HUES48 (cell line): ENCODE measurements around the gene TMEM220.
"Not testable (repeated sequence)": the region's sequence is repeated elsewhere in the genome, so short reads cannot be mapped to it uniquely, and the experiment has no call there.

Experiments used
- H3K27ac ChIP-seq: one replicate; pipeline ENCODE4 v1.7.0; 2013; ENCODE audit warnings: low read depth, low read length, inconsistent platforms
- H3K27me3 ChIP-seq: 2 replicates; pipeline ENCODE4 v1.6.1; 2013; ENCODE audit warnings: mild to moderate bottlenecking, low read length; ENCODE audit not compliant: control insufficient read depth, insufficient read depth
- H3K36me3 ChIP-seq: 2 replicates; pipeline ENCODE4 v1.6.1; 2013; ENCODE audit warnings: low read length; ENCODE audit not compliant: control insufficient read depth, insufficient read depth
- H3K4me1 ChIP-seq: 2 replicates; pipeline ENCODE4 v1.6.1; 2013; ENCODE audit warnings: mild to moderate bottlenecking, low read length; ENCODE audit not compliant: control insufficient read depth, insufficient read depth
- H3K4me3 ChIP-seq: 2 replicates; pipeline ENCODE4 v1.5.1; 2013; ENCODE audit warnings: mild to moderate bottlenecking, low read depth, low read length
- H3K9ac ChIP-seq: 2 replicates; pipeline ENCODE4 v1.6.1; 2013; ENCODE audit warnings: mild to moderate bottlenecking, low read depth, low read length, moderate library complexity
- H3K9me3 ChIP-seq: 2 replicates; pipeline ENCODE4 v1.6.1; 2013; ENCODE audit warnings: low read length; ENCODE audit not compliant: control insufficient read depth, insufficient read depth

The TMEM220 gene

DNA sequence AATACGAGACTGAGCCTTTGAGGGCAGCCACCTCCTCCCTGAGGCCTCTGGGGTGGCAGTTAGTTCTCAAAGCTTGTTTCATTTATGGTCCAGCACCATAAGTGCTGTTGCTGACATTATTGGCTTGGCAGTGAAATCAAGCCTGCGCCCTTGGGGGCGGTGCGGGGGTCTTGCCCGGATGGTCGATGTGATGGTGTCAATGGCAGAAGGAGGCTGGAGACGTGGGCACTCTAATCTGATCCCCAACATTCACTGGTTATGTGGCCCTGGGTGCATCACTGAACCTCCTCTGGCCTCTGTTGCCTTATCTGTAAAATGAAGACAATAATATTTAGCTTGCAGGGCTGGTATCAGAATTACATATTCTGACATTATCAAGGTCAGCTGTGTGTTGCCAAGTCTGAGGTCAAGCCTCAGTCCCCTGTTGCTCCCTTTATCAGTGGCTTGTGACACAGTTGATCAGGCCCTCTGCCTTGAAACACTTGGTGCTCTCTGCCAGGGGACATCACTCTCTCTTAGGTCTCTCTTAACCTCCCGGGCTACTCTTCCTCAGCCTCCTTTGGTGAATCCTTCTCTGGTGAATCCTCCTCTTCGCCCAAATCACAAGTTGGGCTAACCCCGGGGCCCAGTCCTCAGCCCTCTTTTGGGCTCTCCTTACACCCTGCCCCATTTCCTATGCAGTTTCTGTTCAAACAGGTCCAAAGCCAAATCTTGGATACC, 11.8 kb upstream of the TMEM220 start:
- Histone ChIP-seq H3K4me1 (no peaks in the 10 kb centered on the region; the same call in 1 of the 2 replicates), H3K9ac (no peak overlapping the region), H3K4me3 (no peak overlapping the region), H3K9me3 (no peaks in the 10 kb centered on the region), H3K27ac (no peak overlapping the region), H3K27me3 (no peaks in the 10 kb centered on the region), H3K36me3 (no peaks in the 10 kb centered on the region)

DNA sequence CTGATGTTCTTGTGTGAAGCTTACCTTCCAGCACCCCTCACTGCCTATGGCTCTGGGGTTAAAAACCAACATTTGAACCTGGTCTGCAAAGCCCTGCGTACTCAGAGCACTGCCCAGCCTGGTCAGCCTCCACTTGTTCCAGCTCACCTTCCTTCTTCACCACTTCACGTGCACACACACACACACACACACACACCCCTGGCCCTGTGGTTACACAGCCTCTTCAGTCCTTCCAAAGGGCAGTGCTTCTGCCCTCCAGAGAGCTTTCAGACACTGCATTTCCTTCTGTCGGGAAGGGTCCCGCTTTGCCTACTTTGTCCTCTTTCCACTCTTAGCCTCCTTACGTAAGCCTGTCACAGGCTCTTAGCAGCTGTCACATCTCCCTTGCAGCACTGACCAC, 9.6 kb upstream of the TMEM220 start:
- no peak overlapping the region for H3K9ac ChIP-seq
- no peaks in the 10 kb centered on the region for H3K9me3 ChIP-seq
- H3K27ac ChIP-seq = no peak overlapping the region
- no peaks in the 10 kb centered on the region; the same call in 1 of the 2 replicates for H3K4me1 ChIP-seq
- no peaks in the 10 kb centered on the region for H3K36me3 ChIP-seq
- no peaks in the 10 kb centered on the region for H3K27me3 ChIP-seq
- H3K4me3 ChIP-seq = no peak overlapping the region

DNA sequence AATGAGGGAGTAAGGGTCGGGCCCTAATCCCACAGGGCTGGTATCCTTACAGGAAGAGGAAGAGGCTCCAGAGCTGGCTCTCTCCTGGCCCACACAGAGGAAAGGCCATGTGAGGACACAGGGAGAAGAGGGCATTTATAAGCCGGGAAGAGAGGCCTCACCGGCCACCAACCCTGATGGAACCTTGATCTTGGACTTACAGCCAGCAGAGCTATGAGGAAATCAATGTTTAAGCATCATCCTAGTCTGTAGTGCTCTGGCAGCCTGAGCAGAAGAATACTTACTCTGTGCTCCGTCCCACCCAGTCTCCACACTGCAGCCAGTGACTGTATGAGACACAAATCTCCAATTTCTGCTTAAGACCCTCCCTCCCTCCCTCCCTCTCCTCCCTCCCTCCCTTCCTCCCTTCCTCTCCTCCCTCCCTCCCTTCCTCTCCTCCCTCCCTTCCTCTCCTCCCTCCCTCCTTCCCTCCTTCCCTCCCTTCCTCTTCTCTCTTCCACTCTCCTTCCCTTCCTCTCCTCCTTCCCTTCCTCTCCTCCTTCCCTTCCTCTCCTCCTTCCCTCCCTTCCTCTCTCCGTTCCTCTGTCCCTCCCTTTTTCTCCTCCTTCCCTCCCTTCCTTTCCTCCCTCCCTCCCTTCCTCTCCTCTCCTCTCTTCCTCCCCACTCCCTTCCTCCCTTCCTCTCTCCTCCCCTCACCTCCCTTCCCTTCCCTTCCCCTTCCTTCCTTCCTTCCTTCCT, 8.9 kb upstream of the TMEM220 start:
- no peaks in the 10 kb centered on the region for H3K36me3 ChIP-seq
- H3K9ac ChIP-seq = no peak overlapping the region
- H3K27ac ChIP-seq = no peak overlapping the region
- H3K4me1 ChIP-seq = no peaks in the 10 kb centered on the region; the same call in 1 of the 2 replicates
- no peak overlapping the region for H3K4me3 ChIP-seq
- H3K9me3 ChIP-seq = no peaks in the 10 kb centered on the region
- H3K27me3 ChIP-seq = no peaks in the 10 kb centered on the region

DNA sequence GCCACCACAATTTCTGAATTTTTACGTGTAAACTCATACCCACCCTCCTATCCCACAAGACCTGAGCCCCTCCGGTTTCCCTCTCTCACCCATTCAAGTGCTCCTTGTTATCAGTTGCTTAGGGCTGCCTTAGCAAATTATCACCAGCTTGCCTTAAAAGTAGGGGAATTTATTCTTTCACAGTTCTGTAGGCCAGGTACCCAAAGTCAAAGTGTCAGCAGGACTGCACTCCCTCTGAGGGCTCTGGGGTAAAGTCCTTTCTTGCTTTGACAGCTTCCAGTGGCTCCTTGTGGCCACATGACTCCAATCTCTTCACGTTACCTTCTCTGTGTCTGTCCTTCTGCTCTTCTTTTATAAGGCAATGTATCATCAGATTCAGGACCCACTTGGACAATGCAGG, 7.9 kb upstream of the TMEM220 start:
- no peak overlapping the region for H3K27ac ChIP-seq
- no peaks in the 10 kb centered on the region for H3K36me3 ChIP-seq

DNA sequence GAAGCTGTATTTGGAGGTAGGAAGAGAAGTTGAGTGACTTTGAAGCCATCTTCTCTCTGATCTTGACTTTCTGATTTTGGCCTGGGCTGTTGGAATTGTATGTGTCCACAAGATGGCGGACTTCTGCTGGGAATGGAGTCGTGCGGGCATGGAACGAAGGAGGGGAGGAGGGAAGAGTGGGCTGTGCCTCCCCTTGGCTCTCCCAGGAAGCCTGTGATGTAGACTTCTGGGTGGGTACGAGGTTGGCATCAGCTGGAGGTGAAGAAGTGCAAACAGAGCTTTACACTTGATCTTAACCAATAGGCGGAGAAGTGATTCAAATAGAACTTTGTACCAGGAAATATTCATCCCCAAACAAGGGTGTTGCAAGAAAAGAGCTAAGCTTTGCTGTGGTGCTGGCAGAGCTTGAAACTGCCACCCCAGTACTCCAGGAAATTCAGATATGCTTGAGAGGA, 7.4 kb upstream of the TMEM220 start:
- H3K9ac ChIP-seq = no peak overlapping the region
- no peaks in the 10 kb centered on the region for H3K36me3 ChIP-seq
- no peak overlapping the region for H3K4me3 ChIP-seq
- H3K4me1 ChIP-seq = no peaks in the 10 kb centered on the region; the same call in 1 of the 2 replicates
- H3K27me3 ChIP-seq = no peaks in the 10 kb centered on the region
- H3K27ac ChIP-seq = no peak overlapping the region
- H3K9me3 ChIP-seq = no peaks in the 10 kb centered on the region

More for the DNA sequence above, 7.9 kb upstream of the TMEM220 start:
- Histone ChIP-seq H3K4me3 (no peak overlapping the region), H3K9ac (no peak overlapping the region), H3K27me3 (no peaks in the 10 kb centered on the region), H3K9me3 (no peaks in the 10 kb centered on the region), H3K4me1 (no peaks in the 10 kb centered on the region; the same call in 1 of the 2 replicates)

DNA sequence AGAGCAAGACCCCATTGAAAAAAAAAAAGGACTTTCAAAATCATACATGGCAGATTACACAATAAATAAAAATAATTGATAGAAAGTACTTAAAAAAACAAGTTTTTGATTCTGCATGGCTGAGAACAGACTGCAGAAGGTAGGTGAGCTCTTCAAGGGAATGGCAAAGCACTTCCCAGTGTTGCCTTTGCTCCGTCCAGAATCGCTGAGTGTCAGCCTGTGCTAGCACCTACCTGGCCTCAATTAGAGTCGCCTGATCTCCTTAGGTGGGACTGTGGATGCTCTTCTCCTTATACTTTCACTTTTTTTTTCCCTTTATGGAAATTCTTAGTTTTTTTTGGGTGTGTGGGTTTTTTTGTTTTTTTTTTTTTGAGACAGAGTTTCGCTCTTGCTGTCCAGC, 6.0 kb upstream of the TMEM220 start:
- H3K9me3 ChIP-seq = no peaks in the 10 kb centered on the region
- no peak overlapping the region for H3K9ac ChIP-seq
- no peaks in the 10 kb centered on the region for H3K36me3 ChIP-seq
- H3K27me3 ChIP-seq = no peaks in the 10 kb centered on the region
- peaks cover 6% of the 10 kb centered on the region; the same call in 1 of the 2 replicates for H3K4me1 ChIP-seq
- no peak overlapping the region for H3K27ac ChIP-seq
- H3K4me3 ChIP-seq = no peak overlapping the region

DNA sequence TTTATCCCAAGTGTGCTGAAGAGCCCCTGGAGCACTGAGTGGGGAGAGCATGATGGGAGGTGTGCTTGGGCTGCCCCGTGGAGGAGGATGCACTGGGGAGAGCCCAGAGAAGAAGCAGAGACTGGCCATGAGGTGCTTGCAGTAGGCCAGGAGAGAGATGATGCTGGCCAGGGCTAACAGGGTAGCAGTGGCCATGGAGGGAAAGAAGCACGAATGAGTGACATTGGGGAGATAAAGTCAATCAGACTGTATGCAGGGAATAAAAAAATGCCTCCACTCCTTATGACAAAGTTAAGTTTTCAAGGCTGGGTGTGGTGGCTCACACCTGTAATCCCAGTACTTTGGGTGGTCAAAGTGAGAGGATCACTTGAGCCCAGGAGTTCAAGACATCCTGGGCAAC, 5.4 kb upstream of the TMEM220 start:
- Histone ChIP-seq H3K36me3 (no peaks in the 10 kb centered on the region), H3K9ac (no peak overlapping the region), H3K27ac (no peak overlapping the region), H3K27me3 (no peaks in the 10 kb centered on the region), H3K4me1 (peaks cover 6% of the 10 kb centered on the region; the same call in 1 of the 2 replicates), H3K4me3 (no peak overlapping the region), H3K9me3 (no peaks in the 10 kb centered on the region)

DNA sequence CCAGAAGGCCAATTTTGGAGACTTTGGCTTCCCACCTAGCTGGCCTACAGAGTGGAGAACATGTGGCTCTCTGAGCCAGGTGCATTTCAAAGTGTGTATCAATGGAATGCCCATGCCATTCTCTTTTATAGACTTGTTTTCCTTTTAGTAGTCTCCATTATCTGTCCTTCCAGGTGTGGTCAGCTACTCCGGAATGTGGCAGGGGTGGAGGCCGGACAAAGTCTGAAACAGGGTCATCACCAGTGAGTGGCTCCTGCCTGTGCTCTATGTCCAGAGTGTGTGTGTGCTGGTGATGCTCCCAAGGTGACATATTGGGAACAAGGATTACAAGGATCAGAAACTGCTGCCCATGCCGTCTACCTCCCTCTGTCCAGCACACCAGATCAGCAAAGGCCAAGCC, 3.8 kb upstream of the TMEM220 start:
- Histone ChIP-seq H3K27ac (no peak overlapping the region), H3K4me3 (no peak overlapping the region), H3K9ac (no peak overlapping the region), H3K27me3 (no peaks in the 10 kb centered on the region), H3K4me1 (peaks cover 12% of the 10 kb centered on the region; the same call in 1 of the 2 replicates), H3K36me3 (no peaks in the 10 kb centered on the region), H3K9me3 (no peaks in the 10 kb centered on the region)

DNA sequence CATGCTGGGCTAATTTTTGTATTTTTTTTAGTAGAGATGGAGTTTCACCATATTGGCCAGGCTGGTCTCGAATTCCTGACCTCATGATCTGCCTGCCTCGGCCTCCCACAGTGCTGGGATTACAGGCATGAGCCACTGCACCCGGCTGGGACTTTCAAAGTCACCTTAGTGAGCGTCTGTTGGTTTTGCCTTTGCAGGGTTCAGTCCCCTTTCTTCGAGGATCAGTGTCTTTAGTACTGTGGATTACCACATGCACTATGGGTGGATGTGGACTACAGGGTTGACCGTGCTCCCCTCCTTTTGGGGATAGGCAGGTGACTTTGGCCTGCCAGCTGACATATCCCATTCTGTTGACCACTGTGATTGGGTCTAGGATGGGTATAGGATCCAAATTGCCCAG, 2.3 kb upstream of the TMEM220 start:
- not testable (repeated sequence) for H3K9me3 ChIP-seq, H3K9ac ChIP-seq, H3K36me3 ChIP-seq, H3K4me3 ChIP-seq, H3K27ac ChIP-seq, H3K27me3 ChIP-seq
- H3K4me1 ChIP-seq = peaks cover 13% of the 10 kb centered on the region; the same call in 1 of the 2 replicates

DNA sequence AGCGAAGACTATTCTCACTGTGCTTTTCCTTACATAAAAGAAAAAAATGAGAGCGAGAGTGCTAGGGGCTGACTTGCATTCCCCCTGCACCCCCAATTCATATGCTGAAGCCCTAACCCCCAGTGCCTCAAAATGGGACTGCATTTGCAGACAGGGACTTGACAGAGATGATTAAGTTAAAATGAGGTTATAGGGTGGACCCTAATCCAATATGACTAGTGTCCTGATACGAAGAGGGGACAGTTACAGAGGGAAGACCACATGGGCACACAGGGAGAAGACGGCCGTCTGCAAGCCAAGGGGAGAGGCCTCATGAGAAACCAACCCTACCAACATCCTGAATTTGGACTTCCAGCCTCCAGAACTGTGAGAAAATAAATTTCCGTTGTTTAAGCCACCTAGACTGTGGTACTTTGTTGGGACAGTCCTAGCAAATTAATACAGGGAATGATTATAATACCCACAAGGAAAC, 1.6 kb upstream of the TMEM220 start:
- H3K27me3 ChIP-seq = no peaks in the 10 kb centered on the region
- H3K9me3 ChIP-seq = no peaks in the 10 kb centered on the region
- peak overlapping the region; percentile 95 for H3K27ac ChIP-seq
- H3K4me3 ChIP-seq = peak overlapping the region; percentile 95
- H3K4me1 ChIP-seq = peaks cover 13% of the 10 kb centered on the region; the same call in 1 of the 2 replicates
- H3K9ac ChIP-seq = no peak overlapping the region
- H3K36me3 ChIP-seq = no peaks in the 10 kb centered on the region

DNA sequence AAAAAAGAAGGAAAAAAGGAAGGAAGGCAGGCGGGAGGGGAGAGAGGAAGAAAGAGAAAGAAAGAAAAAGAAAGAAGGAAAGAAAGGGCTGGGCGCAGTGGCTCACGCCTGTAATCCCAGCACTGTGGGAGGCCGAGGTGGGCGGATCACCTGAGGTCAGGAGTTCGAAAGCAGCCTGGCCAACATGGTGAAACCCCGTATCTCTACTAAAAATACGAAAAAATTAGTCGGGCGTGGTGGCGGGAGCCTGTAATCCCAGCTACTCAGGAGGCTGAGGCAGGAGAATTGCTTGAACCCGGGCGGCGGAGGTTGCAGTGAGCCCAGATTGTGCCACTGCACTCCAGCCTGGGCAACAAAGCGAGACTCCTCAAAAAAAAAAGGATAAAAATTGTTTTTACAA, 424 bp upstream of the TMEM220 start:
- Histone ChIP-seq H3K9ac (peak overlapping the region; percentile 97), H3K4me3 (peak overlapping the region; percentile 95), H3K4me1 (peaks cover 13% of the 10 kb centered on the region; the same call in 1 of the 2 replicates), H3K27ac (peak overlapping the region; percentile 95)
- not testable (repeated sequence) for H3K36me3 ChIP-seq, H3K9me3 ChIP-seq, H3K27me3 ChIP-seq
